Measurements from ENCODE around the gene RTP3. TPM values are rescaled to one million over a fixed set of nuclear protein-coding genes. Genes with fewer than 3 reads are reported as not detected.

The RTP3 gene
- total RNA-seq, 3 donors from 2014 or later = not detected

- Histone ChIP-seq H3K9me3 (no peaks in the 10 kb centered on the region), H3K4me3 (no peak overlapping the region), H3K36me3 (ENCODE audit: low read depth) (no peaks in the 10 kb centered on the region), H3K4me1 (ENCODE audit: low read depth) (no peaks in the 10 kb centered on the region)
- DNase-seq (no peak), ATAC-seq (no peak)
- intact Hi-C loops (cut with DNase I, micrococcal nuclease) = no loop called here
- no peak for TF ChIP-seq CTCF (IDR thresholded peaks at IDR 0.05)
Observed at GRCh38 chr3:46549408-46549904, 51.7 kb downstream of the RTP3 start.

- H3K4me3 ChIP-seq = no peak overlapping the region
- ATAC-seq (no peak), DNase-seq (no peak)
- TF ChIP-seq CTCF (IDR thresholded peaks at IDR 0.05) = no peak
- H3K36me3 ChIP-seq (ENCODE audit: low read depth) = no peaks in the 10 kb centered on the region
- no peaks in the 10 kb centered on the region for H3K4me1 ChIP-seq (ENCODE audit: low read depth)
- H3K9me3 ChIP-seq = no peaks in the 10 kb centered on the region
- intact Hi-C loops (cut with DNase I, micrococcal nuclease) = loop anchor here in 1 of 2 donors (10.0 kb wide), 1 partner anchor 65 kb away; no protein-coding TSS in a partner anchor
Observed at GRCh38 chr3:46549989-46550388, 52.2 kb downstream of the RTP3 start.

Other genes with a start within 250 kb of the RTP3 start
- 1 to 10 TPM; 1.2 to 3.4 (median 2.2) TPM for gene CCR2, start 143.9 kb upstream of the RTP3 start, total RNA-seq
- gene CCR5, start 127.0 kb upstream of the RTP3 start, total RNA-seq = 1 to 10 TPM; 1.9 to 3.4 (median 2.4) TPM
- 10 to 100 TPM; 10.2 to 23.3 (median 15.7) TPM for gene CCRL2, start 90.7 kb upstream of the RTP3 start, total RNA-seq
- 1 to 10 TPM; 1.2 to 1.4 (median 1.2) TPM for gene LTF, start 33.1 kb upstream of the RTP3 start, total RNA-seq
- 1 to 10 TPM; 1.8 to 2.8 (median 2.5) TPM for gene LRRC2, start 68.3 kb downstream of the RTP3 start, total RNA-seq
- gene FAM240A, start 114.5 kb downstream of the RTP3 start, total RNA-seq = not detected
- gene ALS2CL, start 195.7 kb downstream of the RTP3 start, total RNA-seq = 10 to 100 TPM; 28.5 to 68.1 (median 43.7) TPM
- 1 to 10 TPM in 1 of 3 donors, under 1 TPM in 1, not detected in 1; 0.23 to 1.1 TPM for gene TMIE, start 203.4 kb downstream of the RTP3 start, total RNA-seq
- gene PRSS50, start 219.9 kb downstream of the RTP3 start, total RNA-seq = under 1 TPM in 1 of 3 donors, not detected in 2; 0.16 TPM

Data from mucosa of descending colon (tissue), 3 donors.